K562 (cell line): Measurements from ENCODE around the gene SCN8A. TPM values are rescaled to one million over a fixed set of nuclear protein-coding genes. Genes with fewer than 3 reads are reported as not detected.

Source experiments
- ATAC-seq: fragments of 200-7000 bp; cut with Tn5 transposase; 3 replicates; pipeline ENCODE4 v1.9.1; 2020; ENCODE audit warnings: moderate library complexity
- BruUV-seq: library from RNA; stranded (reverse); fragments of 400-500 nt; replicated peaks from 2 replicates; lab custom pipeline; 2021; lab: Mats Ljungman, UMichigan
- CTCF ChIA-PET: fragments of 300-600 bp; formaldehyde crosslinking; extraction: SDS; loops from one replicate; lab custom pipeline; 2021; ENCODE audit warnings: low intra/inter-chr PET ratio; lab: Yijun Ruan, JAX
- POLR2A ChIA-PET: fragments of 300-600, 350-650 bp; sonication (Branson Sonifier 250); formaldehyde crosslinking; extraction: SDS; loops from one replicate; lab custom pipeline; 2021; ENCODE audit warnings: antibody characterized with exemption, inconsistent platforms; lab: Yijun Ruan, JAX
- DNase-seq, 4 experiments: peaks; one replicate each; pipeline versions ENCODE4 v3.0.0 to v3.0.0-alpha.2; 2011 to 2018; ENCODE audit warnings: low spot score in 3 of 4, mixed read lengths in 3 of 4; ENCODE audit errors: extremely low read depth in 1 of 4
- FAIRE-seq: peaks from 2 replicates; lab custom pipeline; 2011; peaks lifted over from hg19 to GRCh38; lab: Jason Lieb, UNC
- H2AFZ ChIP-seq: 2 replicates; pipeline ENCODE4 v1.6.0; 2011; ENCODE audit warnings: low read depth, low read length, control low read depth, inconsistent platforms
- H3K27ac ChIP-seq: fragments of 200-600 bp; 3 replicates; pipeline ENCODE4 v1.8.0; 2011; ENCODE audit warnings: low read depth, mild to moderate bottlenecking, control low read depth, inconsistent platforms, low read length, moderate library complexity, mixed read lengths; ENCODE audit errors: extremely low read depth
- H3K27me3 ChIP-seq, 2 experiments: fragments of 300-600 bp in 1 of 2; 2 replicates in 1 of 2; 3 replicates in 1 of 2; pipeline versions ENCODE4 v1.6.0 to v1.8.0; 2011; ENCODE audit warnings: inconsistent platforms in 2 of 2, low read length in 2 of 2, mild to moderate bottlenecking in 1 of 2, mixed read lengths in 1 of 2, moderate library complexity in 1 of 2; ENCODE audit not compliant: control insufficient read depth in 2 of 2, insufficient read depth in 2 of 2
- H3K36me3 ChIP-seq: fragments of 300-600 bp; 3 replicates; pipeline ENCODE4 v1.8.0; 2011; ENCODE audit warnings: mild to moderate bottlenecking, low read length, inconsistent platforms; ENCODE audit not compliant: control insufficient read depth, insufficient read depth
- H3K4me1 ChIP-seq, 2 experiments: fragments of 200-600 bp in 1 of 2; replicated peaks in 1 of 2; 2 replicates in 1 of 2; 3 replicates in 1 of 2; pipeline versions ENCODE4 v1.5.1 to v1.8.0; 2011; ENCODE audit warnings: inconsistent platforms in 2 of 2, low read length in 2 of 2, mild to moderate bottlenecking in 1 of 2, mixed read lengths in 1 of 2, moderate library complexity in 1 of 2; ENCODE audit not compliant: control insufficient read depth in 2 of 2, insufficient read depth in 2 of 2
- H3K4me2 ChIP-seq: 2 replicates; pipeline ENCODE4 v1.6.1; 2011; ENCODE audit warnings: low read length, control low read depth, inconsistent platforms, mixed read lengths; ENCODE audit not compliant: insufficient read depth
- H3K4me3 ChIP-seq: fragments of 200-600 bp; sonication (generic), shearing (Covaris generic); 2 replicates; pipeline ENCODE4 v1.5.1; 2016; ENCODE audit warnings: control low read depth, inconsistent platforms
- H3K79me2 ChIP-seq: fragments of 200-600 bp; 3 replicates; pipeline ENCODE4 v1.8.0; 2011; ENCODE audit warnings: low read length, inconsistent platforms; ENCODE audit not compliant: control insufficient read depth, insufficient read depth
- H3K9ac ChIP-seq, 2 experiments: 2 replicates each; pipeline versions ENCODE4 v1.6.0 to v1.6.1; 2011; ENCODE audit warnings: low read depth in 2 of 2, low read length in 2 of 2, control low read depth in 1 of 2, inconsistent platforms in 1 of 2, mild to moderate bottlenecking in 1 of 2, mixed read lengths in 1 of 2; ENCODE audit not compliant: insufficient read depth in 1 of 2
- H3K9me1 ChIP-seq: one replicate; pipeline ENCODE4 v1.6.0; 2011; ENCODE audit warnings: inconsistent platforms, mild to moderate bottlenecking, low read length, moderate library complexity; ENCODE audit not compliant: control insufficient read depth, insufficient read depth
- H3K9me3 ChIP-seq: replicated peaks from 2 replicates; pipeline ENCODE4 v1.5.1; 2011; ENCODE audit warnings: low read depth, low read length, inconsistent platforms; ENCODE audit not compliant: control insufficient read depth, insufficient read depth
- H4K20me1 ChIP-seq: replicated peaks from 2 replicates; pipeline ENCODE4 v1.6.1; 2011; ENCODE audit warnings: low read length, inconsistent platforms, mixed read lengths; ENCODE audit not compliant: control insufficient read depth, insufficient read depth
- E2F3 ChIP-seq: fragments of 250-450 bp; sonication (Bioruptor Pico); IDR thresholded peaks from 2 replicates; pipeline ENCODE4 v1.4.0; 2020; ENCODE audit warnings: mild to moderate bottlenecking
- HDAC8 ChIP-seq: fragments of 450-650 bp; IDR thresholded peaks from 2 replicates; pipeline ENCODE4 v1.6.1; 2016; ENCODE audit warnings: mild to moderate bottlenecking, missing genetic modification characterization, moderate library complexity, missing compliant biosample characterization
- HNRNPL ChIP-seq: fragments of 200-400 bp; formaldehyde crosslinking; IDR thresholded peaks from 2 replicates; pipeline ENCODE4 v1.6.1; 2017; ENCODE audit warnings: low read depth, mild to moderate bottlenecking, low read length
- HNRNPLL ChIP-seq: fragments of 200-400 bp; formaldehyde crosslinking; IDR thresholded peaks from 2 replicates; pipeline ENCODE4 v1.6.1; 2017; ENCODE audit warnings: low read length, low read depth, mild to moderate bottlenecking; ENCODE audit not compliant: poor library complexity, severe bottlenecking
- PCBP2 ChIP-seq: fragments of 200-400 bp; formaldehyde crosslinking; IDR thresholded peaks from 2 replicates; pipeline ENCODE4 v1.6.1; 2018; ENCODE audit warnings: low read length, low read depth, mild to moderate bottlenecking, moderate library complexity; ENCODE audit not compliant: poor library complexity, severe bottlenecking
- RBBP5 ChIP-seq: fragments of 200-600 bp; sonication (generic); IDR thresholded peaks from 2 replicates; pipeline ENCODE4 v1.6.1; 2012; ENCODE audit warnings: borderline replicate concordance, mild to moderate bottlenecking, low read length, control low read depth, inconsistent platforms; ENCODE audit not compliant: insufficient read depth, poor library complexity, severe bottlenecking
- RFX5 ChIP-seq: IDR thresholded peaks from 2 replicates; pipeline ENCODE4 v1.6.1; 2011; ENCODE audit warnings: low read depth, mild to moderate bottlenecking, improper control_type of control experiment, low read length
- U2AF2 ChIP-seq: fragments of 200-400 bp; formaldehyde crosslinking; optimal IDR thresholded peaks from 2 replicates; pipeline ENCODE3; 2017; ENCODE audit warnings: low read depth, mild to moderate bottlenecking, low read length
- ZNF175 ChIP-seq: fragments of 200-800 bp; sonication (Bioruptor generic); IDR thresholded peaks from 2 replicates; pipeline ENCODE4 v1.6.1; 2016; ENCODE audit warnings: low read depth, mild to moderate bottlenecking, missing genetic modification characterization, missing compliant biosample characterization
- ZNF239 ChIP-seq: fragments of 250-450 bp; sonication (Bioruptor Pico); IDR thresholded peaks from 2 replicates; pipeline ENCODE4 v1.4.0; 2020; ENCODE audit warnings: mild to moderate bottlenecking
- ZNF583 ChIP-seq: fragments of 250-450 bp; sonication (Bioruptor Pico); IDR thresholded peaks from 2 replicates; pipeline ENCODE4 v1.4.0; 2020
- ZSCAN29 ChIP-seq: fragments of 450-650 bp; IDR thresholded peaks from 2 replicates; pipeline ENCODE4 v1.6.1; 2017
- WGBS: fragments of 100-300 bp; shearing (Covaris generic); methylation state at CpG from one replicate; pipeline ENCODE4 v1.1.6; 2016; ENCODE audit warnings: low coverage, mixed read lengths; ENCODE audit not compliant: insufficient coverage; ENCODE audit errors: missing lambda C conversion rate; 5-methylcytosine and 5-hydroxymethylcytosine counted together
- in situ Hi-C: fragments of 300-500 bp; cut with MboI; formaldehyde crosslinking; loops from 4 replicates; pipeline ENCODE4 v1.15.0; 2018; ENCODE audit warnings: inconsistent platforms, mixed read lengths
- intact Hi-C: fragments of 100-400 bp; cut with micrococcal nuclease; formaldehyde crosslinking; loops from 2 replicates; pipeline ENCODE4 v1.14.2; 2022
- polyA plus RNA-seq, 8 experiments: library from polyadenylated mRNA; depleted of rRNA in 4 of 8; stranded (reverse) in 5 of 8; unstranded in 3 of 8; fragments of >200 nt; fragmentation: Nextera tagmentation in 2 of 8; fragmentation: Illumina TruSeq in 1 of 8; extraction: Ambion mirVana in 2 of 8; extraction: Trizol in 1 of 8; gene quantifications; 2 replicates each; pipeline versions ENCODE4 v1.2.1 to v1.2.3, GENCODE V29; 2011 to 2014; ENCODE audit warnings: inconsistent platforms in 1 of 8, missing spikeins in 1 of 8
- total RNA-seq, 7 experiments: library from RNA; depleted of rRNA in 6 of 7; stranded (reverse); fragments of >200 nt in 6 of 7; fragmentation: Illumina TruSeq in 2 of 7; extraction: Trizol in 2 of 7; gene quantifications; 2 replicates each; pipeline versions ENCODE4 v1.2.1 to v1.2.3, GENCODE V29; 2011 to 2021; ENCODE audit warnings: low replicate concordance in 1 of 7
- TF ChIP-seq, protein P1 (sequence below): fragments of 150-350 bp; conservative IDR thresholded peaks from 2 replicates; pipeline ENCODE4 v1.6.1; 2014; ENCODE audit warnings: low read length
- TF ChIP-seq, protein P2 (sequence below), 3 experiments: fragments of 200-800 bp in 1 of 3; sonication (Bioruptor generic) in 1 of 3; sonication (generic) in 1 of 3; formaldehyde crosslinking in 1 of 3; IDR thresholded peaks; 2 replicates each; pipeline versions ENCODE4 v1.6.1 to v1.8.0; 2016 to 2022; ENCODE audit warnings: mild to moderate bottlenecking in 2 of 3, missing compliant biosample characterization in 2 of 3, missing genetic modification characterization in 2 of 3, missing genetic modification reagents in 1 of 3

Gene SCN8A
- total and polyA plus RNA-seq, 9 of the 15 experiments (the other 6 are each of a cell fraction or from before 2014, with no cell fraction given) = 0.03 to 0.29 (median 0.15) TPM; not detected in 1

DNA sequence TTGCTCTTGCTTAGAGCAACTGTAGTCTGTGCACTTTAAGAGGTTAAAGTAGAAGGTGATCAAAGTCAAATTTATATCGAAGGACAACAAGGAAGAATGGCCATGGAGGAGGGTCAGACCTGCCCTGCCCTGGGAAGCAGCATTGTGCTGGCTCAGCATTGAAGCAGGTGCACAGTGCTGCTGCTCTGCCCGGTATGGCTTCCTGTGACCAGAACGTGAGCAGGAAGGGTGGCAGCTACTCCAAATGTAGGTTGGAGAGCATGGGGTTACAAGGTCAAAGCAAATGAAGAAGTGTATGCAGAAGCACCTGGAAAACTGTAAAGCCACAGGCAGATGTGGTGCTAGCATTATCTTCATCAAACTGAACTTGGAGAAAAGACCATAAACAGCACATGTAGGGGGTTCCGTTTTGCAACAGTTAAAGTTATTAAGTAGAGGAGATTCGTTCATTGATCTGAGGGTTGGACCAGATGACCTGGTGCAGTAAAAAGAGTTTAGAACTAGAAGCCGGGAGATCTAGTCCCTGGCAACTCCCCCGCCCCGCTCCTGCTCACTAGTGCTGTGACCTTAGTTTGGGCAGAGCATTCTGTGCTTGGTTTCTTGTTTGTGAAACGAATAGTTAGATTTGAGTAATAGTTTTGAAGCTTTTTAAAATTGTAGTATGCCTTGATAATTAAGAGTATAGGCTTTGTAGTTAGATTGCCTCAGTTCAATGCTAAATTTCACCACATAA is 84.2 kb downstream of the SCN8A start:
- H4K20me1 ChIP-seq = peaks cover 4% of the 10 kb centered on the region; the same call in 1 of the 2 replicates
- ATAC-seq = no peak
- H3K4me3 ChIP-seq = no peak overlapping the region
- intact Hi-C loops = no loop called here
- POLR2A ChIA-PET = interaction anchor here (0.5 kb wide), 1 partner anchor 246 kb away, joined by 3 read pairs; no protein-coding TSS in a partner anchor
- FAIRE-seq = no peak
- H3K36me3 ChIP-seq = no peaks in the 10 kb centered on the region
- in situ Hi-C loops = no loop called here
- no TSS peak for BruUV-seq
- TF ChIP-seq, protein P1, sequence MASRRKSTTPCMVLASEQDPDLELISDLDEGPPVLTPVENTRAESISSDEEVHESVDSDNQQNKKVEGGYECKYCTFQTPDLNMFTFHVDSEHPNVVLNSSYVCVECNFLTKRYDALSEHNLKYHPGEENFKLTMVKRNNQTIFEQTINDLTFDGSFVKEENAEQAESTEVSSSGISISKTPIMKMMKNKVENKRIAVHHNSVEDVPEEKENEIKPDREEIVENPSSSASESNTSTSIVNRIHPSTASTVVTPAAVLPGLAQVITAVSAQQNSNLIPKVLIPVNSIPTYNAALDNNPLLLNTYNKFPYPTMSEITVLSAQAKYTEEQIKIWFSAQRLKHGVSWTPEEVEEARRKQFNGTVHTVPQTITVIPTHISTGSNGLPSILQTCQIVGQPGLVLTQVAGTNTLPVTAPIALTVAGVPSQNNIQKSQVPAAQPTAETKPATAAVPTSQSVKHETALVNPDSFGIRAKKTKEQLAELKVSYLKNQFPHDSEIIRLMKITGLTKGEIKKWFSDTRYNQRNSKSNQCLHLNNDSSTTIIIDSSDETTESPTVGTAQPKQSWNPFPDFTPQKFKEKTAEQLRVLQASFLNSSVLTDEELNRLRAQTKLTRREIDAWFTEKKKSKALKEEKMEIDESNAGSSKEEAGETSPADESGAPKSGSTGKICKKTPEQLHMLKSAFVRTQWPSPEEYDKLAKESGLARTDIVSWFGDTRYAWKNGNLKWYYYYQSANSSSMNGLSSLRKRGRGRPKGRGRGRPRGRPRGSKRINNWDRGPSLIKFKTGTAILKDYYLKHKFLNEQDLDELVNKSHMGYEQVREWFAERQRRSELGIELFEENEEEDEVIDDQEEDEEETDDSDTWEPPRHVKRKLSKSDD = no peak
- TF ChIP-seq ZNF239 (CRISPR knock-in tag) (no peak), RFX5 (no peak), ZNF175 (CRISPR knock-in tag) (no peak), ZSCAN29 (no peak), ZNF583 (no peak), HNRNPL (no peak), RBBP5 (no peak), U2AF2 (no peak), E2F3 (no peak), HDAC8 (no peak), HNRNPLL (no peak), PCBP2 (no peak)
- TF ChIP-seq, protein P2, sequence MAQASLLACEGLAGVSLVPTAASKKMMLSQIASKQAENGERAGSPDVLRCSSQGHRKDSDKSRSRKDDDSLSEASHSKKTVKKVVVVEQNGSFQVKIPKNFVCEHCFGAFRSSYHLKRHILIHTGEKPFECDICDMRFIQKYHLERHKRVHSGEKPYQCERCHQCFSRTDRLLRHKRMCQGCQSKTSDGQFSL (CRISPR knock-in tag; IDR thresholded peaks at IDR 0.05) = no peak
- TF ChIP-seq, protein P2 (tag; IDR thresholded peaks at IDR 0.05) = no peak
- WGBS = 2% methylated on average over 9 of the region's 9 CpGs
- H3K27ac ChIP-seq = no peak overlapping the region
- H3K4me1 ChIP-seq = no peaks in the 10 kb centered on the region
- no peaks in the 10 kb centered on the region for H3K9me3 ChIP-seq
- no peak overlapping the region for H3K9ac ChIP-seq
- DNase-seq = no peak
- H3K9me1 ChIP-seq = no peaks in the 10 kb centered on the region
- no peaks in the 10 kb centered on the region for H3K79me2 ChIP-seq
- no peak overlapping the region for H3K4me2 ChIP-seq
- CTCF ChIA-PET = no interaction called here
- no peak overlapping the region for H2AFZ ChIP-seq
- H3K27me3 ChIP-seq = peaks cover 0 to 7% of the 10 kb centered on the region in 2 experiments; a peak in 2 of 5 replicates
